GM12878 (cell line): ENCODE data around the gene DYNC1I1.

ENCODE experiments used
- CTCF ChIP-seq, 3 experiments: IDR thresholded peaks in 2 of 3; conservative IDR thresholded peaks in 1 of 3; 2 replicates each; pipeline ENCODE4 v1.5.1; 2011; ENCODE audit warnings: low read depth in 3 of 3, low read length in 3 of 3, mild to moderate bottlenecking in 3 of 3, control low read depth in 2 of 3, moderate library complexity in 2 of 3, inconsistent platforms in 1 of 3, mixed read lengths in 1 of 3; ENCODE audit not compliant: control insufficient read depth in 2 of 3, insufficient read depth in 1 of 3; ENCODE audit errors: extremely low read depth in 1 of 3
- EP300 ChIP-seq, 2 experiments: fragments of 150-350 bp in 1 of 2; IDR thresholded peaks; 2 replicates each; pipeline ENCODE4 v1.6.1; 2011 to 2012; ENCODE audit warnings: low read depth in 2 of 2, low read length in 2 of 2, borderline replicate concordance in 1 of 2, improper control_type of control experiment in 1 of 2, inconsistent platforms in 1 of 2; ENCODE audit not compliant: control insufficient read depth in 1 of 2
- MAX ChIP-seq: IDR thresholded peaks from 2 replicates; pipeline ENCODE4 v1.6.1; 2012; ENCODE audit warnings: low read depth, low read length, improper control_type of control experiment
- POLR2A ChIP-seq: IDR thresholded peaks from 2 replicates; pipeline ENCODE4 v1.6.1; 2011; ENCODE audit warnings: low read depth, mild to moderate bottlenecking, low read length

GRCh38 chr7:95955748-95956147, 183.4 kb downstream of the DYNC1I1 start:
- no peak for TF ChIP-seq CTCF (IDR thresholded peaks at IDR 0.05 in 2 of 3, conservative IDR thresholded peaks at IDR 0.05 in 1 of 3; ENCODE audit: control insufficient read depth in 2 of 3, extremely low read depth in 1 of 3, insufficient read depth in 1 of 3, low read depth in 3 of 3, low read length in 3 of 3)
- TF ChIP-seq EP300 (IDR thresholded peaks at IDR 0.05; ENCODE audit: borderline replicate concordance in 1 of 2, control insufficient read depth in 1 of 2, low read depth in 2 of 2, low read length in 2 of 2): no peak
- no peak for TF ChIP-seq MAX
- TF ChIP-seq POLR2A: no peak
